ENCODE data around the gene PCDHA6. TPM values are rescaled to one million over a fixed set of nuclear protein-coding genes. Genes with fewer than 3 reads are reported as not detected.
A peak's percentile ranks its signal among the peaks of the same experiment; 100 is the strongest.
"Not testable (repeated sequence)": the region's sequence is repeated elsewhere in the genome, so short reads cannot be mapped to it uniquely, and the experiment has no call there.

PCDHA6 gene
- polyA plus RNA-seq, 3 donors: 0.25 to 0.37 (median 0.32) TPM

DNA sequence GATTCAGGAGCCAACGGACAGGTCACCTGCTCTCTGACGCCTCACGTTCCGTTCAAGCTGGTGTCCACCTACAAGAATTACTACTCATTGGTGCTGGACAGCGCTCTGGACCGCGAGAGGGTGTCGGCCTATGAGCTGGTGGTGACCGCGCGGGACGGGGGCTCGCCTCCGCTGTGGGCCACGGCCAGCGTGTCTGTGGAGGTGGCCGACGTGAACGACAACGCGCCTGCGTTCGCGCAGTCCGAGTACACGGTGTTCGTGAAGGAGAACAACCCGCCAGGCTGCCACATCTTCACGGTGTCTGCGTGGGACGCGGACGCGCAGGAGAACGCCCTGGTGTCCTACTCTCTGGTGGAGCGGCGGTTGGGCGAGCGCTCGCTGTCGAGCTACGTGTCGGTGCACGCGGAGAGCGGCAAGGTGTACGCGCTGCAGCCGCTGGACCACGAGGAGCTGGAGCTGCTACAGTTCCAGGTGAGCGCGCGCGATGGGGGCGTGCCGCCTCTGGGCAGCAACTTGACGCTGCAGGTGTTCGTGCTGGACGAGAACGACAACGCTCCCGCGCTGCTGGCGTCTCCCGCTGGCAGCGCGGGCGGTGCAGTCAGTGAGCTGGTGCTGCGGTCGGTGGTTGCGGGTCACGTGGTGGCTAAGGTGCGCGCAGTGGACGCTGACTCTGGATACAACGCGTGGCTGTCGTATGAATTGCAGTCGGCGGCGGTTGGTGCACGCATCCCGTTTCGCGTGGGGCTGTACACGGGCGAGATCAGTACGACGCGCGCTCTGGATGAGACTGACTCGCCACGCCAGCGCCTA lies 29.6 kb downstream of the PCDHA6 start:
- DNase-seq: no peak

- no peak for DNase-seq
Measured at GRCh38 chr5:140857987-140858240, 30.2 kb downstream of the PCDHA6 start.

GRCh38 chr5:140862441-140863295 lies 34.9 kb downstream of the PCDHA6 start:
- DNase-seq: no peak

- peak; percentile 1 for DNase-seq
Measured at GRCh38 chr5:140868721-140869554, 41.2 kb downstream of the PCDHA6 start, which contains the start of gene PCDHA11. PCDHA11 (plus strand) TSS chr5:140868957; CDS start chr5:140869104, 147 bp downstream.

GRCh38 chr5:140869555-140869886 lies 41.8 kb downstream of the PCDHA6 start:
- DNase-seq: no peak

GRCh38 chr5:140870221-140871201 lies 42.8 kb downstream of the PCDHA6 start:
- DNase-seq: no peak

DNA sequence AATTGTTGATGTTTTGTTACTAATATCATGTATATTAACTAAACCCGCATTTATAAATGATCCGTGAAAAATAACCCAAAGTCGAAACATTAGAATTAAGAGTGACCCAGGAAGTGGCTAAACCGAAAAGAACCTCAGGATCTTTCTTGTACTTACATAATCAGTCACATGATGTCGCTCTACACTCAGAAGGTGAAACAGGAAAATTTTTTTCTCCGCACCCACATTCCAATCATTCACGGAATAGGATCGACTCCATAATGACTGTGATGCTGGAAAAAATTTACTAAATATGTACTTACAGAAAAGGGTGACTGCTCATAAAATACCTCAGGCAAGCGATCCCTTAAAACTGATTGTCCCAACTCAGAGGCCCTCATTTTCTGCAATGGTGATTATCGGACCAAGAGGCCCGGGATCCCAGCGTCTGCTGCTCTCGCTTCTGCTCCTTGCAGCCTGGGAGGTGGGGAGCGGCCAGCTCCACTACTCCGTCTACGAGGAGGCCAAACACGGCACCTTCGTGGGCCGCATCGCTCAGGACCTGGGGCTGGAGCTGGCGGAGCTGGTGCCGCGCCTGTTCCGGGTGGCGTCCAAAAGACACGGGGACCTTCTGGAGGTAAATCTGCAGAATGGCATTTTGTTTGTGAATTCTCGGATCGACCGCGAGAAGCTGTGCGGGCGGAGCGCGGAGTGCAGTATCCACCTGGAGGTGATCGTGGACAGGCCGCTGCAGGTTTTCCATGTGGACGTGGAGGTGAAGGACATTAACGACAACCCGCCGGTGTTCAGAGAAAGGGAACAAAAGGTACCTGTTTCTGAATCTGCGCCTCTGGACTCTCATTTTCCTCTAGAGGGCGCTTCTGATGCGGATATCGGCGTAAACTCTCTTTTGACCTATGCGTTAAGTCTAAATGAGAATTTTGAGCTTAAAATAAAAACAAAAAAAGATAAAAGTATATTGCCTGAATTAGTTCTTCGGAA lies 47.6 kb downstream of the PCDHA6 start, which contains the start of gene PCDHA12:
Gene PCDHA12, plus strand, starts transcription at position 224 of the 981 bp plus-strand sequence. Its CDS starts 165 bp downstream, at position 389.
- no peak for DNase-seq

DNA sequence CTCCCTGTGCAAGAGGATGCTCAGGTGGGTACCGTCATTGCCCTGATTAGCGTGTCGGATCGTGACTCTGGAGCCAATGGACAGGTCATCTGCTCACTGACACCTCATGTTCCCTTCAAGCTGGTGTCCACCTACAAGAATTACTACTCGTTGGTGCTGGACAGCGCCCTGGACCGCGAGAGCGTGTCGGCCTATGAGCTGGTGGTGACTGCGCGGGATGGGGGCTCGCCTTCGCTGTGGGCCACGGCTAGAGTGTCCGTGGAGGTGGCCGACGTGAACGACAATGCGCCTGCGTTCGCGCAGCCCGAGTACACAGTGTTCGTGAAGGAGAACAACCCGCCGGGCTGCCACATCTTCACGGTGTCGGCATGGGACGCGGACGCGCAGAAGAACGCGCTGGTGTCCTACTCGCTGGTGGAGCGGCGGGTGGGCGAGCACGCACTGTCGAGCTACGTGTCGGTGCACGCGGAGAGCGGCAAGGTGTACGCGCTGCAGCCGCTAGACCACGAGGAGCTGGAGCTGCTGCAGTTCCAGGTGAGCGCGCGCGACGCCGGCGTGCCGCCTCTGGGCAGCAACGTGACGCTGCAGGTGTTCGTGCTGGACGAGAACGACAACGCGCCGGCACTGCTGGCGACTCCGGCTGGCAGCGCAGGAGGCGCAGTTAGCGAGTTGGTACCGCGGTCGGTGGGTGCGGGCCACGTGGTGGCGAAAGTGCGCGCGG lies 48.9 kb downstream of the PCDHA6 start:
- not testable (repeated sequence) for DNase-seq

DNA sequence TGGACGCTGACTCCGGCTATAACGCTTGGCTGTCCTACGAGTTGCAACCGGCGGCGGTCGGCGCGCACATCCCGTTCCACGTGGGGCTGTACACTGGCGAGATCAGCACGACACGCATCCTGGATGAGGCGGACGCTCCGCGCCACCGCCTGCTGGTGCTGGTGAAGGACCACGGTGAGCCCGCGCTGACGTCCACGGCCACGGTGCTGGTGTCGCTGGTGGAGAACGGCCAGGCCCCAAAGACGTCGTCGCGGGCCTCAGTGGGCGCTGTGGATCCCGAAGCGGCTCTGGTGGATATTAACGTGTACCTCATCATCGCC lies 49.5 kb downstream of the PCDHA6 start:
- no peak for DNase-seq

Other genes starting within 250 kb of the PCDHA6 start
- gene CD14, start 194.8 kb upstream of the PCDHA6 start, polyA plus RNA-seq (ENCODE audit: insufficient read length in 3 of 3): 10 to 100 TPM in 2 of 3 donors, 1 to 10 TPM in 1; 8.4 to 10.6 (median 10.3) TPM
- 10 to 100 TPM; 16.5 to 25.0 (median 22.1) TPM for gene TMCO6, start 188.5 kb upstream of the PCDHA6 start, polyA plus RNA-seq (ENCODE audit: insufficient read length in 3 of 3)
- 10 to 100 TPM; 83.0 to 99.7 (median 99.4) TPM for gene NDUFA2, start 180.3 kb upstream of the PCDHA6 start, polyA plus RNA-seq (ENCODE audit: insufficient read length in 3 of 3)
- 100 to 1,000 TPM; 147 to 180 (median 177) TPM for gene IK, start 180.1 kb upstream of the PCDHA6 start, polyA plus RNA-seq (ENCODE audit: insufficient read length in 3 of 3)
- gene WDR55, start 163.1 kb upstream of the PCDHA6 start, polyA plus RNA-seq (ENCODE audit: insufficient read length in 3 of 3): 10 to 100 TPM; 14.4 to 19.2 (median 18.6) TPM
- under 1 TPM in 2 of 3 donors, not detected in 1; 0.44 to 0.58 TPM for gene DND1, start 154.4 kb upstream of the PCDHA6 start, polyA plus RNA-seq (ENCODE audit: insufficient read length in 3 of 3)
- gene HARS1, start 136.6 kb upstream of the PCDHA6 start, polyA plus RNA-seq (ENCODE audit: insufficient read length in 3 of 3): 10 to 100 TPM; 67.5 to 81.8 (median 75.1) TPM
- gene HARS2, start 136.5 kb upstream of the PCDHA6 start, polyA plus RNA-seq (ENCODE audit: insufficient read length in 3 of 3): 10 to 100 TPM; 43.1 to 62.8 (median 55.1) TPM
- 100 to 1,000 TPM in 2 of 3 donors, 10 to 100 TPM in 1; 97.1 to 131 (median 127) TPM for gene ZMAT2, start 127.5 kb upstream of the PCDHA6 start, polyA plus RNA-seq (ENCODE audit: insufficient read length in 3 of 3)
- gene PCDHA1, start 41.8 kb upstream of the PCDHA6 start, polyA plus RNA-seq (ENCODE audit: insufficient read length in 3 of 3): under 1 TPM in 1 of 3 donors, not detected in 2; 0.15 TPM
- under 1 TPM; 0.18 to 0.32 (median 0.20) TPM for gene PCDHA2, start 33.1 kb upstream of the PCDHA6 start, polyA plus RNA-seq (ENCODE audit: insufficient read length in 3 of 3)
- gene PCDHA3, start 26.9 kb upstream of the PCDHA6 start, polyA plus RNA-seq (ENCODE audit: insufficient read length in 3 of 3): under 1 TPM; 0.33 to 0.40 (median 0.38) TPM
- 1 to 10 TPM in 1 of 3 donors, under 1 TPM in 2; 0.73 to 1.2 (median 0.81) TPM for gene PCDHA4, start 20.9 kb upstream of the PCDHA6 start, polyA plus RNA-seq (ENCODE audit: insufficient read length in 3 of 3)
- gene PCDHA5, start 6.3 kb upstream of the PCDHA6 start, polyA plus RNA-seq (ENCODE audit: insufficient read length in 3 of 3): under 1 TPM; 0.09 to 0.18 (median 0.14) TPM
- gene PCDHA7, start 6.3 kb downstream of the PCDHA6 start, polyA plus RNA-seq (ENCODE audit: insufficient read length in 3 of 3): under 1 TPM; 0.19 to 0.47 (median 0.34) TPM
- under 1 TPM in 1 of 3 donors, not detected in 2; 0.10 TPM for gene PCDHA8, start 13.2 kb downstream of the PCDHA6 start, polyA plus RNA-seq (ENCODE audit: insufficient read length in 3 of 3)
- under 1 TPM; 0.03 to 0.08 (median 0.06) TPM for gene PCDHA9, start 20.4 kb downstream of the PCDHA6 start, polyA plus RNA-seq (ENCODE audit: insufficient read length in 3 of 3)
- under 1 TPM; 0.33 to 0.59 (median 0.39) TPM for gene PCDHA10, start 27.9 kb downstream of the PCDHA6 start, polyA plus RNA-seq (ENCODE audit: insufficient read length in 3 of 3)
- gene PCDHA11, start 41.0 kb downstream of the PCDHA6 start, polyA plus RNA-seq (ENCODE audit: insufficient read length in 3 of 3): under 1 TPM; 0.05 to 0.24 (median 0.18) TPM
- under 1 TPM in 2 of 3 donors, not detected in 1; 0.07 to 0.14 TPM for gene PCDHA12, start 47.3 kb downstream of the PCDHA6 start, polyA plus RNA-seq (ENCODE audit: insufficient read length in 3 of 3)
- under 1 TPM in 1 of 3 donors, not detected in 2; 0.07 TPM for gene PCDHA13, start 54.2 kb downstream of the PCDHA6 start, polyA plus RNA-seq (ENCODE audit: insufficient read length in 3 of 3)
- gene PCDHAC1, start 98.3 kb downstream of the PCDHA6 start, polyA plus RNA-seq (ENCODE audit: insufficient read length in 3 of 3): under 1 TPM; 0.06 to 0.10 (median 0.06) TPM
- gene PCDHAC2, start 138.5 kb downstream of the PCDHA6 start, polyA plus RNA-seq (ENCODE audit: insufficient read length in 3 of 3): under 1 TPM; 0.29 to 0.71 (median 0.53) TPM
- under 1 TPM; 0.04 to 0.15 (median 0.08) TPM for gene PCDHB1, start 223.4 kb downstream of the PCDHA6 start, polyA plus RNA-seq (ENCODE audit: insufficient read length in 3 of 3)